NCI-H2171 treated with DMSO at 0.1 percent for 48 hours (cell line): ENCODE data around the gene PTPRT.
A peak's percentile ranks its signal among the peaks of the same experiment; 100 is the strongest.

ENCODE experiments used
- DNase-seq: peaks from one replicate; lab custom pipeline; 2025; lab: John Stamatoyannopoulos, UW

PTPRT gene

DNA sequence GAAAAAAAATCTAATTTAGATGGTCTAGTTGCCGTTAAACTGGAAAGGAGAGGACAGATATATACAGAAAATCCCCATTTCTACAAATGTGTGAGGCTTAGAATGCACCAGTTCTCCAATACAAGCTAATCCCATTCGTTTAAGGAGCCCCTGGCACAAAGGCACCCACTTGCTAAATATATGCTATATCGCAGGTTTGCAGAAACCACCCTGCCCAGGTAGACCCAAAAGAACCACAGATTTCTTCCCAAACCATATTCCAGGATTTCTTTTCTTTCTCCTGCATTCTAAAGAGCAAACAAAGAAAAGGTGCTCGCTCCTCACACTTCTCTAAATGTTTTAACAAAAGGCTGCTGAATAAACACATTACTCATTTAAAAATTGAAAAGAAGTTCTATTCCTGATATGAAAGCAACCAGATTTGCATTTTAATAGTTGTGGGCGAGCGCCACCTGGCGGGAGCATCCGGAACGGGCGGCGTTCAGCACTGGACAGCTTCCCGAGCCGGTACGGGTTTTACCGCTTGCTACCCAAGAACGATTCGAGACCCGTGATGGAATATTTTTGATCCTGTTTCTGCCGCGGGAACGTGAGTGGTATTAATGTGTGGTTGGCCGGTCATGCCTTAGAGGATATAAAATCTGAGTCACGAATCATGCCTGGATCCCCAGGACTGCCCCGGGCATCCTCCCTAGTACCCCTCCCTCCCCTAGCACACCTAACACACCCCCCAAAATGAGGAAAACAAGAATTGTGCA, 2.1 kb downstream of the PTPRT start:
- DNase-seq, result peak; percentile 47

DNA sequence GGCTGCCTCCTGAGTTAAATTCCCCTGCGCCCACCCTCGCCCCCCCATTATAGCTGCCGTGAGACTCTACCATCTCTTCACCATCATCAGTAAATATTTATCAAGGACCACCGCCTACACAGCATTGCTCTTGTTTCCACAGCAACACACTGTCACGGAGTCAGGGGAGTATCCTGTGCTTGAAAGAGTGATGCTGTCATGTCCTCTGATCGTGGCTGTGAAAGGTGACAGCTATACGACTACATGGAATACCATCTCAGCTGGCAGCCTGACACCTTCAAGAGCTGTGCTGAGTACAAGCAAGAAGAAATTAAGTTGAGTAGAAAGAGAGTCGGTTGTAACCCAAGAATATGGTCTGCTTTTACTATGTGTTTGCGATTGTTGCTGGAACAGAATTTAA, 3.4 kb downstream of the PTPRT start:
- no peak for DNase-seq

- DNase-seq, result no peak
Measured at GRCh38 chr20:43185901-43186300, 3.8 kb downstream of the PTPRT start.

DNA sequence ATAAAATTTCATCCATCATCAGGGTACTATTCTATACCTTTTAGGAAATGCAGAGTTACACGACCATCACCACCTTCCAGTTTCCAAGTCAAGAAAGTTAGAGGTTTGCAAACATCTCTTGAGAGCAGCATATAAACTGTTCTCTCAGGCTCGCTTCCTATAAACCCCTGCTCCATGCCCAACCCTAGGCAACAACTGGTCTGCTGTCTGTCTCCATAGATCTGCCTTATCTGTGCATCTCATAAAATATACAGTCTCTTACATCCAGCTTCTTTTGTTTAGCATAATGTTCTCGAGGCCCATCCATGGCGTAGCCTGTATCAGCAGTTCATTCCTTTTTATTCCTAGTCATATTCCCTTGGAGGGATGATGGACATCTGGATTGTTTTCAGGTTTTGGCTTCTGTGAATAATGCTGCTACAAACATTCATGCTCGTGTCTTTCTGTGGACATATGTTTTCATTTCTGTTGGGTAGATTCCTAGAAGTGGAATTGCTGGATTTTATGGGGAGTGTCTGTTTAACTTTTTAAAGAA, 6.1 kb downstream of the PTPRT start:
- DNase-seq, result no peak

- no peak for DNase-seq
Measured at GRCh38 chr20:43178080-43178479, 11.6 kb downstream of the PTPRT start.

GRCh38 chr20:43176726-43177125, 13.0 kb downstream of the PTPRT start:
- no peak for DNase-seq

- no peak for DNase-seq
Measured at GRCh38 chr20:43171930-43172329, 17.8 kb downstream of the PTPRT start.

GRCh38 chr20:43170771-43171170, 18.9 kb downstream of the PTPRT start:
- DNase-seq, result no peak

GRCh38 chr20:43167615-43168014, 22.1 kb downstream of the PTPRT start:
- no peak for DNase-seq

GRCh38 chr20:43167021-43167420, 22.7 kb downstream of the PTPRT start:
- no peak for DNase-seq

DNA sequence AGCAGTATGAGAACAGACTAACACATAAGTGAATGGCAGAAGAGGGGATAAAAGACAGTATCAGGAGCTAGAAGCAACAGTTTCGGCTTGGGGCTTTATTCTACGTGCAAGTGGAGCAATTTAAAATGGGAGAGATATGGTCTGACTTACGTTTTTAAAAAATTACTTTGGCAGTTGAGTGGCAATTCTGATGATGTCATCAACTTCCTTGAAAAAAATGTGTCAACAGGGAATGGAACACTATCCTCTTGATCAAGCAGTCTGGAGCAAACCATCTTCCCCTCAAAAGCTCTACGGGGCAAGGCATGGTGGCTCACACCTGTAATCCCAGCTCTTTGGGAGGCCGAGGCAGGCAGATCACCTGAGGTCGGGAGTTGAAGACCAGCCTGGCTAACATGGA, 24.1 kb downstream of the PTPRT start:
- DNase-seq, result no peak

GRCh38 chr20:43164736-43165135, 25.0 kb downstream of the PTPRT start:
- peak; percentile 4 for DNase-seq

DNA sequence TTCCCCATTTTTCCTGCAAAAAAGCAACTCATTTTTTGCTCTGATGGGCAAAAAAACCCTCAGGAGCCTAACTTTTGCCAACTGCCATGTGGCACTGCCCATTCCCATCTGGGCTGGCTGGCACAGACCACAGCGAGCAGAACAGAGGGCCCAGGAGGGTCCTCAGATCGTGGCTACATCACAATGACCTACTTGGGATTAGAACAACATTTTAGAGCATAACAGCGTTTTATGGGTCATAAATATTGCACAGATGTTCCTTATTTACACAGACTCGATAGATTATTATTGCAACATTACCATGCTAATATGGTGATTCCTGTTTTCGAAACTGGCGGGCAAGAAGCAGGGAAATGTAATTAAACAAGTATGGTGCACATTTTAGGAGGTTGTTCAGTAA, 28.0 kb downstream of the PTPRT start:
- no peak for DNase-seq

DNA sequence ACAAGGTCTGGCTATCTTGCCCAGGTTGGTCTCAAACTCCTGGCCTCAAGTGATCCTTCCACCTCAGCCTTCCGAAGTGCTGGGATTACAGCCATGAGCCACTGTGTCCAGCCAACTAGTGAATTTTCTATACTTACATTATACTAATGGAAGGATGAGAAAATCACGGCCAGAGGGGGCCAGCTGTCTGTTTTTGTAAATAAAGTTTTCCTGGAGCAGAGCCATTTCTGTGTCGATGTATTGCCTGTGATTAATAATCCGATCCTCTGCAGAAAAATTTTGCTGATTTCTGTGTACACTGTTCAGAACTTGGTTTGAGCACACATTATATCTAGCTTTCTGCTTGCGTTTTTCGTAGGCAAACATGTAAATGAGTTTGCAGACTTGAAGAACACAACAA, 28.8 kb downstream of the PTPRT start:
- no peak for DNase-seq

- DNase-seq, result no peak
Measured at GRCh38 chr20:43159994-43160393, 29.7 kb downstream of the PTPRT start.

DNA sequence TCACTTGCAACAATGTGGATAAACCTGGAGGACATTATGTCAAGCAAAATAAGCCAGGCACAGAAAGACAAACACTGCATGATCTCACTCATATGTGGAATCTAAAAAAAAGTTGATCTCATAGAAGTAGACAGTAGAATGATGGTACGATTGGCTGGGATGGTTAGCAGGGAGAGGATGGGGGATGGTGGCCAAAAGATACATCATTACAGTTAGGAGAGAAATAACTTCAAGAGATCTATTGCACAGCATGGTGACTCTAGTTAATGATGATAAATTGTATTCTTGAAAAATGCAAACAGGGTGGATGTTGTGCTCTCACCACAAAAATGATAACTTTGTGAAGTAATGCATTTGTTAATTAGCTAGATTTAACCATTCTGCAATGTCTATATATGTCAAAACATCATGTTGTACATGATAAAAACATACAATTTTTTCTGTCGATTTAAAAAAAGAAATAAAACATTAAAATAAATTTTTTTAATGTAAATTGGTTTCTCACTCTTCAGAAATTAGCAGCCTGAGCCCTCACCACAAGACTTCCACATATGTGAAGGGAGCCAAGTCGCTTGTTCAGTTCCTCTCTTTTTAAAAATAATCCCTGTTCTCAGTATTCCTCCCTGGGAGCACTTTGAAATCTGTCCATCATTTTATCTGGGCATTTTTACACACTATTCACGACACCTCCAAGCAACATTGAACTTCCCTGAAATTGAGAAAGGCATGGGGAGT, 34.2 kb downstream of the PTPRT start:
- DNase-seq, result no peak

- DNase-seq, result no peak
Measured at GRCh38 chr20:43151901-43152300, 37.8 kb downstream of the PTPRT start.

DNA sequence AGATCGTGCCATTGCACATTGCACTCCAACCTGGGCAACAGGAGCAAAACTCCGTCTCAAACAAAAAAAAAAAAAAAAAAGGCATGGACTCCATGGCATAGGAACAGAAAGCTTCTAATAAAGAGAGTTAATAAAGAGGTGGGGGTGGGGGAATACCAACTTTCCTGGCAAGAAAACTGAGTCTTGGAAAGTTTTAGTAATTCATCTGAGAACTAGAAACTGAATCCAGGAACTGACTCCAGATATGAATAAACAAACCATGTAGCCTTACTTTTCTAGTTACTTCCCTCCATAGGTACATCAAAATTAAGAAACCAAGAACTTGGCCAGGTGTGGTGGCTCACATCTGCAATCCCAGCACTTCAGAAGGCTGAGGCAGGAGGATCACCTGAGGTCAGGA, 38.5 kb downstream of the PTPRT start:
- DNase-seq, result no peak

DNA sequence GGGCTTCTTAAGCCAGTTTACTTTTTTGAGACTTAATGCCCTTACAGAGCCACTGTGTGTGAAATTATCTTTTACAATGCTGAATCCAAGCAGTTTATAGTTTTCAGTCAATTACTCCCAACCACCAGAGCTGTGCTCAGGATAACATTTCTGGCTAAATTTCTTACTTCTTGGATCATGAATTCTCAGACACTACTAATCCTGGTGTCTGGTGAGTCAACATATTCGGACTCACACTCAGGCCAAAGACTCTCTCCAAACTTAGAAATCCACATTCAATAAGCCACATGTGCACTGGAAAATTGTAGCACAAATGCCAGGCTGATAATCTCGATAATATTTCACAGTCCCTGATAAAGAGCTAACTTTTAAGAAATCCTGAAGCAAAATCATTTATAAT, 49.0 kb downstream of the PTPRT start:
- DNase-seq, result no peak

DNA sequence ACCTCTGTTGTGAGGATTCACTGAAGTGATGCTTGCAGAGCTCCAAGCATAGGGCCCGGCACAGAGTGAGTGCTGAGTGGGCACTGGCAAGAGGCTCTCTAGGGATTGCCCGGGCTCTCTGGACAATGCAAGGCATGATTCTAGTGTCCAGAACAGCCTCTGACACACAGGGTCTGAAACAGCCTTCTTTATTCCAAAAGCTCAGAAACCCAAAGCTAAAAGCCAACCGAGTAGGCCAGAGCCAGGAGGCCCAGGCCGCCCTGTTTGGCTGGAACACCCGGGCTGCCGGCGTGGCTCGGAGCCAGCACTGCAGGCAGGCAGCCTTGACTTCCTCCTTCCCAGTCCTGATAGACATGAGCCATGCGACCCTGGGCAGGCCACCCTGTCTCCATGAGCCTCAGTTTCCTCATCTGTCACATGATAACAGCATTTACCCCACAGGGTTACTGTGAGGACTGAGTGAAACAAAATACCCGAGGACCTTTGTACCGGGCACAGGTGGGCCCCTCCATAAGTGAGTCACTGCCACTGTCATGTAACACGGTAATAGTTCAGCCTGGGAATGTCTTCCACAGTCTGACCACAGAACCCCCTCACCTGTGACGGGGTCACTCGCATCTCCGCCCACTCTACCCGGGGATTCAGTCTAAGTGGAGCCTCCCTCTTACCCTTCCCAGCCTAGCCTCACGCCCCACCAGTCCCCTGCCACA, 51.5 kb downstream of the PTPRT start:
- no peak for DNase-seq

DNA sequence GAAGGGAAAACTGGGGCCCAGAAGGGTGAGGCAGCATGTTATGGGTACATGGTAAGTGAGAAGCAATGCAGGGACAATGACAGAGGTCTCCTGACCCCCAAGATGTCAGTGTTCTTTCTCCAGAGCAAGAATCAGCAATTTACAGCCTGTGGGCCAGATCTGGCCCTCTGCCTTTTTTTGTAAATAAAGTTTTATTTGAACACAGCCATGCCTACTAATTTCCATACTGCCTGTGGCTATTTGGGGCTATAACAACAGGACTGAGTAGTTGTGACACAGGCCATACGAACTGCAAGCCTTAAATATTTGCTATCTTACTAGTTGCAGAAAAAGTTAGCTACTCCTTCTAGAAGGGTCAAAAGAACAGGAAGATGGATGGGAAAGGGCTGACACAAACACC, 52.5 kb downstream of the PTPRT start:
- DNase-seq, result no peak

- no peak for DNase-seq
Measured at GRCh38 chr20:43124241-43124640, 65.5 kb downstream of the PTPRT start.

- DNase-seq, result no peak
Measured at GRCh38 chr20:43123180-43123579, 66.5 kb downstream of the PTPRT start.
